Germinal center (tissue), 1 donor: ENCODE measurements around the gene TMPRSS12.
"Not testable (repeated sequence)": the region's sequence is repeated elsewhere in the genome, so short reads cannot be mapped to it uniquely, and the experiment has no call there.

Experiments used
- DNase-seq: peaks from one replicate; pipeline ENCODE4 v3.0.0; 2012; ENCODE audit warnings: mixed read lengths, low spot score

The TMPRSS12 gene

DNA sequence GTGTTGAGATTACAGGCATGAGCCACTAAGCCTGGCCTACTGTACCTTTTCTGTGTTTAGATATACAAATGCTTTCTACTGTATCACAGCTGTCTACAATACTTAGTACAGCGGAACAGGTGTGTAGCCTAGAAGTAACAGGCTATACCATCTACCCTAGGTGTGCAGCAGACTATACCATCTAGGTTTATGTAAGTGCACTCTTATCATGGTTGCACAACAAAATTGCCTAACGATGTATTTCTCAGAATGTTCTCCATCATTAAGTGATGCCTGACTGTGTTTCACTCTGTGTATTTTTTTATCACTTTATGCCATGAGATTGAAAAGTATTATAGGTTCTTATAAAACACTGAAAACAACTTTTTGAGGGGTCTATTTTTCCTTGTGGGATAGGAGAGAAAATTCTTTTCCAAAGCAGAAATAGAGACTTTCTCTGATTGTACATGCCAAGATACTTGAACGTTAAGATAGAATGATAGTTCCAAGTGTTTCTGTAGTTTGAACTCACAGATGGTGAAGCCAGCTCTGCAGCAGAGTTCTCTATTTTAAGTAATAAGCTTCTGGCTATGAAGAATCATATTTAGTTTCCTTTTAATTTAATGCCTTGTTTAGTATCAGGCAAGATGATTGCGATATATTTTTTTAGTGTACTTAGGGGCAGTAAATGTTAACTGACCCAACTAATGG, 17.0 kb downstream of the TMPRSS12 start:
- no peak for DNase-seq

DNA sequence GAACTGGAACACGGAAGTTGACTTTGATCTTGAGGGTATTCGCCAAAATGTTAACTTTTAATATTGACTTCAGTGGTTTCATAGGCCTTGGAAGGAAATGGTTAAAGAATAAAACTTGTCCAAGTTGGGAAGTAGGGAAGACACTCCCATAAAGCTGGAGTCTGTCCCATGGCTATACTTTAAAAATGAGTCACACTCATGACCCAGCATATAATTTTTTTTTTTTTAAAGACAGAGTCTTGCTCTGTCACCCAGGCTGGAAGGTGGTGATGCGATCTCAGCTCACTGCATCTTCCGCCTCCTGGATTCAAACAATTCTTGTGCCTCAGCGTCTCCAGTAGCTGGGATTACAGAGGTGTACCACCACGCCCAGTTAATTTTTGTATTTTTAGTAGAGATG, 19.6 kb downstream of the TMPRSS12 start:
- no peak for DNase-seq

DNA sequence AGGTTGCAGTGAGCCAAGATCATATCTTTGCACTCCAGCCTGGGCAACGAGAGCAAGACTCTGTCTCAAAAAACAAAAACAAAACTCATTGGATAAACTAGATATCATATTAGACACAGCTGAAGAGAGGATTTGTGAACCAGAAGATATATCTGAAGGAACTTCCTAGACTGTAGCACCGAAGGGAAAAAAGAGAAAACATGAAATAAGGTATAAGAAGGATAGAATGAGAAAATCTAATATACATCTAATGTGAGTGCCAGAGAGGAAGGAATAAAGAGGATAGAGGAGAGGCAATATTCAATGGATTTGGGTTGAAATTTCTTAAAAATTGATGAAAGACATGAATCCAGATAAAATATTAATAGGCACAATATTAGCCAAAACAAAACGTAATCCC, 22.5 kb downstream of the TMPRSS12 start:
- DNase-seq: no peak

DNA sequence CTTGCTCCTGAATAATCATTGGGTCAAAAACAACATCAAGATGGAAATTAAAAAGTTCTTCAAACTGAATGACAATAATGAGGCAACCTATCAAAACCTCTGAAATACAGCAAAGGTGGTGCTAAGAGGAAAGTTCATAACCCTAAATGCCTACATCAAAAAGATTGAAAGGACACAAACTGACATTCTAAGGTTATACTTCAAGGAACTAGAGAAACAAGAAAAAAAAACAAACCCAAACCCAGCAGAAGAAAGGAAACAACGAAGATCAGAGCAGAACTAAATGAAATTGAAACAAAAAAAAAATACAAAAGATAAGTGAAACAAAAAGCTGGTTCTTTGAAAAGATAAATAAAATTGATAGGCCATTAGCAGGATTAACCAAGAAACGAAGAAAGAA, 26.2 kb downstream of the TMPRSS12 start:
- not testable (repeated sequence) for DNase-seq

DNA sequence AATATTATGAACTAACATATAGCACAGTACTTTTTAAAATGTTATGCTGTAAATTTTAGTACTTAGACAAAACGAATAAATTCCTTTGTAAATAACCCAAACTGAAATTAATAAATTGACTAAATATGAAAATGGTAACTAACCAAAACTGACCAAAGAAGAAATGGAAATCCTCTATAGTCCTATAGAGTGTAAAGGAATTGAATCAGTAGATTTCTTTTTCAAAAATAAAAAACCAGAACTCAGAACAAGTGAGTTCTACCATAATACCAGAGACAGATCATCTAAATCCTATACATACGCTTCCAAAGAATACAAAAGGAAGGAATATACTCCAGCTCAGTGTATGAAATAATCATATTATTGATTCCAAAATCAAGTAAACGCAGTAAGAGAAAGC, 39.8 kb downstream of the TMPRSS12 start:
- no peak for DNase-seq

DNA sequence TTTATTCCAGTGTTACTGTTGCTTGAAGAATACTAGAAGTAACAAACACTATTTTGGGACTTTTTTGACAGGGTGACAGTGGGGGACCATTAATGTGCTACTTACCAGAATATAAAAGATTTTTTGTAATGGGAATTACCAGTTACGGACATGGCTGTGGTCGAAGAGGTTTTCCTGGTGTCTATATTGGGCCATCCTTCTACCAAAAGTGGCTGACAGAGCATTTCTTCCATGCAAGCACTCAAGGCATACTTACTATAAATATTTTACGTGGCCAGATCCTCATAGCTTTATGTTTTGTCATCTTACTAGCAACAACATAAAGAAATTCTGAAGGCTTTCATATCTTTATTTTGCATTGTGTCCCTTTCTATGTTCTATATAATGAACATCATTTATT, 44.5 kb downstream of the TMPRSS12 start:
- no peak for DNase-seq

DNA sequence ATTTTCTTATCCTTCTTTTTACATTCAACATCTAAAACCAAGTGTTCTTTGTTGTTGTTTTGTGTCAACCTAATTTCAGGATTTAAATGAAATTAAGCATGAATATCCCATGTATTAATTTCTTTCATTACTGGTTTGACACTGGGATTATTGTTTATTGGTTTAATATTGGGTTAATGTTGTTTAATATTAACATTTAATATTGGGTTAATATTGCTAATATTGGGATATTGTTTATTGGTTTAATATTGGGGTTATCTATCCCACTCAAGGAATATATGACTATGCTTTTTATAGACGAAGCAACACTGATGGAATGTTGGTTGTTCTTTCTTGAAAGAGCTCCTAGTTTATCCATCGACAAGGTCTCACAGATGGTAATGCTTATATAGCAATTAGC, 45.9 kb downstream of the TMPRSS12 start:
- DNase-seq: no peak

DNA sequence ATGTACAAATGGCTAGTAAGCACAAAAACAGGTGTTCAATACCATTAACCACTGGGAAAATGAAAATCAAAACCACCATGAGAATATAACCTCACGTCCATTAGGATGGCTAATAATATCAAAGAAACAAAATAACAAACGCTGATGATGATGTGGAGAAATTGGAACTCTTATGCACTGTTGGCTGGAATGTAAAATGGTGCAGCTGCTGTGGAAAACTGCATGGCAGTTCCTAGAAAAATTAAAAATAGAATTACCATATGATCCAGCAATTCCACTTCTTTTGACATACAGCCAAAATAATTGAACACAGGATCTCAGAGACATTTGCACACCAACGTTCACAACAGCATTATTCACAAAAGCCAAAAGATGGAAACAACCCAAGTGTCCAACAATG, 51.5 kb downstream of the TMPRSS12 start:
- DNase-seq: no peak

DNA sequence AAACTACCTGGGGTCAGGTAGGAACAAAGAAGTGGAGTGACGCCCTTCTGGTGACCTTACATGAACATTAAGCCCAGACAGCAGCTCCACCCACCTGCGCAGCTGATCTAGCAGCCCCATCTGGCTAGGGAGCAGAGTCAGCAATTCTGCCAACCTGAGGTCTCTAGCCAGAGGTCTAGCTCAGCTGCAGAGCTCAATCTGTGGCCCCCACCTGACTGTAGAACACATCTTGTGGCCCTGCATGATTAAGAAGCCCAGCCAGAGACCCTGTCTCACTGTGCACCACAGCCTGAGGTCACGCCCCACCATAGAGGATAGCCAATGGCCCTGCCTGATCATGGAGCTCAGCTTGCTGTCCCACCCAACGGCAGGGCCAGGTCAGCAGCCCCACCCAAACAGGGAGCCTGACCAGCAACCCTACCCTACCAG, 59.0 kb downstream of the TMPRSS12 start:
- DNase-seq: no peak

DNA sequence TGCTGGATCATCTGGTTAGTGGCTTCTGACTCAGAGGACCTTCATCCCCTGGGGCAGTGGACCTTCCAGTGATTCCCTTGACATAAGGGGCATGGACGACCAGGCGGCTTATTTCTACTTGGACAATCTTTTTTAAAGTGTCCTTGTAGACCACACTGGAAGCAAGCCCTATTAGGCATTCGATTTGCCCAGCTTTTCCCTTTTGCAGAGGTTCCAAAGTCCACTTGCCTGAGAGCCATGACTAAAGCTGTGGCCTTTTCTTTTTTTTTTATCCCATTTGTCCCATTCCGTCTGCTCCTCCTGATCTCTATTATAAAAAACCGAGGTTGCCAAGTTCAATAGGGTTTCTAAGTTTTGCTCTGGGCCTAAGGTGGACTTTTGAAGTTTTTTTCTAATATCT, 65.8 kb downstream of the TMPRSS12 start:
- not testable (repeated sequence) for DNase-seq

DNA sequence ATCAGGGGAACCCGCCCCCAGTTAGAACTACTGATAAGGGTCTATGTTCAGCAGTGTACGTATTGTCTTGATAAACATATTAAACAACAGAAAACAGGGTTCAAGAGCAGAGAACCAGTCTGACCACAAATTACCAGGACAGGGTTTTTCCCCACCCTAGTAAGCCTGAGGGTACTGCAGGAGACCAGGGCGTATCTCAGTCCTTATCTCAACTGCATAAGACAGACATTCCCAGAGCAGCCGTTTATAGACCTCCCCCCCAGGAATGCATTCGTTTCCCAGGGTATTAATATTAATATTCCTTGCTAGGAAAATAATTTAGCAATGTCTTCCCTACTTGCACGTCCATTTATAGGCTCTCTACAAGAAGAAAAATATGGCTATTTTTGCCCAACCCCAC, 69.6 kb downstream of the TMPRSS12 start:
- DNase-seq: not testable (repeated sequence)

DNA sequence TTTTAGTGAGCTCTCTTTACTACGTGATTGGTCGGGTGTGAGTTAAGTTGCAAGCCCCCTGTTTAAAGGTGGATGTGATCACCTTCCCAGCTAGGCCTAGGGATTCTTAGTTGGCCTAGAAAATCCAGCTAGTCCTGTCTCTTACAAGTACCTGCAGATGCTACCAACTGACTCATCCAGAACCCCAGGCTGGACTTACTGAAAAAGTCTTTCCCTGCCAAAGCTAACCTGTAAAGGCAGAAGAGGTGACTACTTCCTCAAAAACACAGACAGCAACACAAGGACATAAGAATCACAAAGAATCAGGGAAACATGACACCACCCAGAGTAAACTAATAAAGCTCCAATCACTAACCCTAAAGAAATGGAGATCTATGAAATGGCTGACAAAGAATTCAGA, 70.5 kb downstream of the TMPRSS12 start:
- DNase-seq: no peak

DNA sequence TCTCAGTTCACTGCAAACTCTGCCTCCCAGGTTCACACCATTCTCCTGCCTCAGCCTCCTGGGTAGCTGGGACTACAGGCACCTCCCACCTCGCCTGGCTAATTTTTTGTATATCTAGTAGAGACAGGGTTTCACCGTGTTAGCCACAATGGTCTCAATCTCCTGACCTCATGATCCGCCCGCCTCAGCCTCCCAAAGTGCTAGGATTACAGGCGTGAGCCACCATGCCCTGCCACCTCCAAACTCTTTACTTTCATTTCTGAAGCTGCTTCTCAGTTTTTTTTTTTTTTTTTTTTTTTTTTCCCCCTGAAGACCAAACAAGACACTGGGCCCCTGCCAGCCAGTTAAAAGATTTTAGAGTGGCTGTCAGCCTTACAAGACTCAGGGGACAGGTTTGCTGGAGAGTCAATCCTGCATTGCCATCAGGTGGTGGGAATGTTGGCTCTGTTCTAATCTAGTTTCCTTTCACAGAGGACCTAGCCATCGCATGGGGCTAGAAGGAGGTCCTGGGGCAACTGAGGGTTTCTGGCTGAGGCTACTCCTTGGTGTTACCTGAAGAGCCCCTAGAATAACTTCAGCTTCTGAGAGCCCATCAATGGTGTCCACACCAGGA, 72.3 kb downstream of the TMPRSS12 start:
- no peak for DNase-seq

DNA sequence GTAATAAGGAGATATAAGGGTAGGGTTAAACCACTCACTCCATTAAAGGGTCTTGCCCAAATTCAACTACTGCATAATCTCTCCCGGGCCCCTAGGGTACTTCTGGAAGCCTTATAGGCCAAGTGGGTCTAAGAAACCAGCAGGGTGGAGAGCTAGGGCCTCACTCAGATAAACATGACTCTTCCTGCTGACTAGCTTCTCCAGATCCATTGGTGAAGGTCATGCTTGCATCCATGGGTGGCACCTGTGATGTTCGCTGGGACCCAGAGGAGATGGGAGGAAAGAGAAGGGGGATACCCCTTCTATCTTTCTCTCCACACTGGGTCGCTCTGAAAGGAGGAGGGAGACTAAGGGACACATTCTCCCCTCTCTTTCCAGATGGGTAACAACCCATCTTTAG, 73.6 kb downstream of the TMPRSS12 start:
- DNase-seq: no peak

DNA sequence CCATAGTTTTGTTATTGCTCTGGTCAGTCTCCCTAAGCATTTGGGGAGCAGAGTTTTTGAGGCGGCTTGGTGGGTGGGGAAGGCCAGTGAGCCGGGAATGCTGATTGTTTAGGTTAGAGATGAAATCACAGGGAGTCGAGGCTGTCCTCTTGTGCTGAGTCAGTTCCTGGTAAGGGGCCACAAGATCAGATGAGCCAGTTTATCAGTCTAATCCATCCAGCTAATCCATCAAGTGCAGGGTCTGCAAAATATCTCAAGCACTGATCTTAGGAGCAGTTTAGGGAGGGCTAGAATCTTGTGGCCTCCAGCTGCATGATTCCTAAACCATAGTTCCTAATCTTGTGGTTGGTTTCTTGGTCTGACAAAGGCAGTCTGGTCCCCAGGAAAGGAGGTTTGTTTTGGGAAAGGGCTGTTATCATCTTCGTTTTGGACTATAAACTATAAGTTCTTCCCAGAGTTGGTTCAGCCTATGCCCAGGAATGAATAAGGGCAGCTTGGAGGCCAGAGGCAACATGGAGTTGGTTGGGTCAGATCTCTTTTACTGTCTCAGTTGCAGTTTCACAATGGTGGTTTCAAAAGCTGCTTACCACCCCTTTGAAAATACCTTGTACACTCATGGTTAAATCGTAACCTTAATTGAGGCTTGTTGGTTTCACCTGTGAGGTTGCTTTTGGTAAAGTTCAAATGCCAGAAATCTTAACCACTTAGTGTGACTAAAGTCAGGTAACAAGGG, 76.0 kb downstream of the TMPRSS12 start:
- no peak for DNase-seq

DNA sequence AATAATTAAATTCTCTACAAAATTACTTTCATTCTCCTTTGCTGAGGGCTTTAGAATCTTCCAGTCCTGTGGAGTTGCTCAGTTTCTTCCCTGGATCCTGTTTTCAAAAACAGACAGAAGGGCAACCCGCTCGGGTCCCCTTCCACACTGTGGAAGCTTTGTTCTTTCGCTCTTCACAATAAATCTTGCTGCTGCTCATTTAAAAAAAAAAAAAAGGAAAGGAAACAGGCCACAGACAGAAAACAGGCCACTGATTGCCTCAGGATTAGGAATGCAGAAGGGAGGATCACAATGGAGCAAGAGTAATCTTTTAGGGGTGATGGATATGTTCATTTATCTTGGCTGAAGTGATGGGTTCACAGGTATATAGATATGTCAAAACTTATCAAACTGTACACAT, 80.1 kb downstream of the TMPRSS12 start:
- DNase-seq: no peak

DNA sequence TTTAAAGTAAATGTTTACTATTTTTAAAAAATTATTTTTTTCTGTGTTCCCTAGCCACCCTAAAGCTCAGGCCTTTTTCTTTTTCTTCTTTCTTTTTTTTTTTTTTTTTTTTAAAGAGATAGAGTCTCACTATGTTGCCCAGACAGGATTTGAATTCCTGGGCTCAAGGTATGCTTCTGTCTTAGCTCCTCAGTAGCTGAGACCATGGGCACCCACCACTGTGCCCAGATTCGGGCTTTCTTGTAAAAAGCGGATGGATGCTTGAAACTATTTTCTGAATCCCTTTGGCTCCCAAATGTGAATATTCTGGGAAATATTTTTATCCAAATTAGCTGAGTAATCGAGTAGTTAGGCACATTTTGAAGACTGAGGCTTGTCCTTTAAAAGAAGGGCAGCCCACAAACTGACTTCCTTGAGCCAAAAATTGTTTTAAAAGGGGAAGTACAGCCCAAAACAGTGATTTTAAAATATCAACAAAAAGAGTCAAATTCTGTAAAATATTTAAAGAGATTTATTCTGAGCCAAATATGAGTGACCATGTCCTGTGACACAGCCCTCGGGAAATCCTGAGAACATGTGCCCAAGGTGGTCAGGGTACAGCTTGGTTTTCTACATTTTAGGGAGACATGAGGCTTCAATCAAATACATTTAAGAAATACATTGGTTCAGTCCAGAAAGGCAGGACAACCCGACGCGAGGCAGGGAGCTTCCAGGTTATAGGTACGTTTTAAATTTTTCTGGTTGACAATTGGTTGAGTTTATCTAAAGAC, 80.8 kb downstream of the TMPRSS12 start:
- DNase-seq: no peak

DNA sequence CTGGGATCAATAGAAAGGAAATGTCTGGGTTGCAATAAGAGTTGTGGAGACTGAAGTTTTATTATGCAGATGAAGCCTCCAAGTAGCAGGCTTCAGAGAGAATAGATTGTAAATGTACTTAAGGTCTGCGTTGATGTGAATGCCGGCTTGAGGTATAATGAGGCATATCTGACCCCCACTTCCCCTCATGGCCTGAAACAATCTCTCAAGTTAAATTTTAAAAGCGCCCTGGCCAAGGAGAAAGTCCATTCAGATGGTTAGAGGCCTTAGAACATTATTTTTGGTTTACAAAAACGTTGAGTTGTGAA, 81.4 kb downstream of the TMPRSS12 start:
- DNase-seq: no peak

DNA sequence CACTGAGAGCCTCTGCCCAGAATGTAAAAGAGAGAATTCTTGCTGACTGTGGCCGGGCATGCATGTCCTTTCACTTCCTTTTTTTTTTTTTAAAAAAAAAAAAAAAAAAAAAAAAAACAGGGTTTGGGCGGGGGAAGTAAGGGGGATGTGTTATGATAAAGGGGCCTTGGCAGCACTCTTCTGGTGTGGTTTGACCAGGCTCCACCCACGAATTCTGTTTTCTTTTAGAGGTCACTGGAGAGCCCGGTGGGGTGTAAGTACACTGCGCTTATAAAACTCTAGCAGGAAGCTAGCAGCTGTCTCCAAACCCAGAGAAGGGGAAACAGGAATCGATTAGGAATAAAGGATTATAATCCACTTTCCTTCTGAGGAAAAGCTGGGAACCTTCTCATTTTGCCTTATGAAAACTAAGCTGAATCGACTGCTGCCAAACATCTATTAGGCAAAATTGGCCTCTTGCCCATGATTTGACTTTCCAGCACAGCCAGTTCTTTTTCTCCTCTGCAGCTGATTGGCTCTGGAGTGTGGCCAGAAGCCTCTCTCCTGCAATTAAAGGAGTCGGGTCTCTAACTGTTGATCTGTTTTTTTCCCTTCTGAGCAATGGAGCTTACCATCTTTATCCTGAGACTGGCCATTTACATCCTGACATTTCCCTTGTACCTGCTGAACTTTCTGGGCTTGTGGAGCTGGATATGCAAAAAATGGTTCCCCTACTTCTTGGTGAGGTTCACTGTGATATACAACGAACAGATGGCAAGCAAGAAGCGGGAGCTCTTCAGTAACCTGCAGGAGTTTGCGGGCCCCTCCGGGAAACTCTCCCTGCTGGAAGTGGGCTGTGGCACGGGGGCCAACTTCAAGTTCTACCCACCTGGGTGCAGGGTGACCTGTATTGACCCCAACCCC, 82.0 kb downstream of the TMPRSS12 start:
- peak; percentile 79 for DNase-seq

DNA sequence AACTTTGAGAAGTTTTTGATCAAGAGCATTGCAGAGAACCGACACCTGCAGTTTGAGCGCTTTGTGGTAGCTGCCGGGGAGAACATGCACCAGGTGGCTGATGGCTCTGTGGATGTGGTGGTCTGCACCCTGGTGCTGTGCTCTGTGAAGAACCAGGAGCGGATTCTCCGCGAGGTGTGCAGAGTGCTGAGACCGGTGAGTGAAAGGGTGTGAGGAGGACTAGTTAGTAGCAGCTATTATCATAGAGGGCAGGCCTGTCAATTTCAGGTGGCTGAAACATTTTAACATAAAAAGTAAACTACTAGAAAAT, 82.6 kb downstream of the TMPRSS12 start:
- peak; percentile 25 for DNase-seq

DNA sequence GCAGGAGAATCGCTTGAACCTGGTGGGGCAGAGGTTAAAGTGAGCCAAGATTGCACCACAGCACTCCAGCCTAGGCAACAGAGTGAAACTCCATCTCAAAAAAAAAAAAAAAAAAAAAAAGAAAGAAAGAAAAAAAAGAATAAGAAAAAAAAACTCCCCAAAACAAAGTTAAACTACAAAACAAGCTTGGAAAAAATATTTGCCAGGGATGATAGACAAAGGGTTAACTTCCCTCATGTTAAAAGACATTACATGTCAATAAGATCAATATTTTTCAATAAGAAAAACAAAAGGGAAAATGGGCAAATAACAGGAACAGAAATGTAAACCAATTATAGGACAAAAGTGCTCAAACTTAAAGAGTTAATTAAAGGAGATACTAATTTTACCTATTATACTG, 83.2 kb downstream of the TMPRSS12 start:
- no peak for DNase-seq

DNA sequence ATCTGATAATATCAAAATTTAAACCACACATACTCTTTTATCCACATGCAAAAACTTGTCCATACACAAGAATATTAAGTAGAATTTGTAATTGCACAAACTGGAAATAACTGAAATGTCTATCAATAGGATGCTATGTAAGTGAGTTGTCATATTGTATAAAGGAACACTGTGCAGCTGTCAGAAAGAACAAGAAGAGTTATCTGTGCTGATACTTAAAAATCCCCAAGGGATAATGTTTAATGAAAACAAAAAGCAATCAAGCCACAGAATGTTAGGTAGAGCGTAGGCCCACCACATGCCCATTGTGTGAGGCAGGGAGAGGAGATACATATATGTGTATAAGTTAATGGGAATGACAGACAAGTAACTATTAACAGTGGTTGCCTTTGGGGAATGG, 83.7 kb downstream of the TMPRSS12 start:
- no peak for DNase-seq
